Natural killer cell (primary cell): ENCODE results near the gene ARSG. TPM values are rescaled to one million over a fixed set of nuclear protein-coding genes. Genes with fewer than 3 reads are reported as not detected.
A peak's percentile ranks its signal among the peaks of the same experiment; 100 is the strongest.
"Not testable (repeated sequence)": the region's sequence is repeated elsewhere in the genome, so short reads cannot be mapped to it uniquely, and the experiment has no call there.

Source experiments
- ATAC-seq, 3 donors: fragments of 150-1000 bp in 2 of 3; fragments of 200-7000 bp in 1 of 3; cut with Tn5 transposase; 1 replicate in 1 of 3; 2 replicates in 2 of 3; pipeline ENCODE4 v1.10.0; 2021; ENCODE audit warnings: mild to moderate bottlenecking in 2 of 3, moderate library complexity in 2 of 3
- DNase-seq, 2 donors: peaks; one replicate each; pipeline versions ENCODE4 v3.0.0 to v3.0.0-alpha.2; 2013 to 2021; ENCODE audit warnings: mixed read lengths in 1 of 2
- H3K27ac ChIP-seq: one replicate; pipeline ENCODE4 v1.5.1; 2013; ENCODE audit warnings: mild to moderate bottlenecking, low read length
- H3K27me3 ChIP-seq: one replicate; pipeline ENCODE4 v1.6.1; 2013; ENCODE audit warnings: low read length; ENCODE audit not compliant: control insufficient read depth, insufficient read depth
- H3K36me3 ChIP-seq: one replicate; pipeline ENCODE4 v1.6.1; 2013; ENCODE audit warnings: low read length; ENCODE audit not compliant: control insufficient read depth, insufficient read depth
- H3K4me1 ChIP-seq: one replicate; pipeline ENCODE4 v1.6.1; 2013; ENCODE audit warnings: low read length; ENCODE audit not compliant: control insufficient read depth, insufficient read depth
- H3K4me3 ChIP-seq: one replicate; pipeline ENCODE4 v1.5.1; 2013; ENCODE audit warnings: low read length
- H3K9me3 ChIP-seq: one replicate; pipeline ENCODE4 v1.6.1; 2013; ENCODE audit warnings: low read length; ENCODE audit not compliant: control insufficient read depth, insufficient read depth
- H3K27ac Mint-ChIP-seq, 2 donors: one replicate each; pipeline ENCODE4 v1.8.0; 2022; ENCODE audit warnings: mild to moderate bottlenecking in 2 of 2, mixed read lengths in 2 of 2, moderate library complexity in 1 of 2
- H3K27me3 Mint-ChIP-seq, 2 donors: one replicate each; pipeline ENCODE4 v1.8.0; 2022; ENCODE audit warnings: low read depth in 2 of 2, mixed read lengths in 2 of 2
- H3K36me3 Mint-ChIP-seq: one replicate; pipeline ENCODE4 v1.8.0; 2022; ENCODE audit warnings: mixed read lengths
- H3K4me1 Mint-ChIP-seq, 2 donors: one replicate each; pipeline ENCODE4 v1.8.0; 2022; ENCODE audit warnings: mixed read lengths in 2 of 2
- H3K4me3 Mint-ChIP-seq: one replicate; pipeline ENCODE4 v1.8.0; 2022; ENCODE audit warnings: mild to moderate bottlenecking, moderate library complexity, mixed read lengths
- H3K9me3 Mint-ChIP-seq, 2 donors: one replicate each; pipeline ENCODE4 v1.8.0; 2022; ENCODE audit warnings: mixed read lengths in 2 of 2
- WGBS: methylation state at CpG from one replicate; pipeline ENCODE4 v1.1.7; 2013; ENCODE audit warnings: missing lambda C conversion rate; ENCODE audit not compliant: insufficient coverage; 5-methylcytosine and 5-hydroxymethylcytosine counted together
- intact Hi-C: fragments of 100-400 bp; cut with micrococcal nuclease; formaldehyde crosslinking; loops from one replicate; pipeline ENCODE4 v1.14.2; 2022
- total RNA-seq, 4 donors: library from RNA; stranded (reverse); fragments of 120-200 nt in 1 of 4; gene quantifications; one replicate each; pipeline versions ENCODE4 v1.2.3 to v1.2.4, GENCODE V29; 2013 to 2022
- TF ChIP-seq, protein P1 (sequence below): fragments of 200-600 bp; IDR thresholded peaks from one replicate; pipeline ENCODE4 v1.8.0; 2022; ENCODE audit warnings: antibody characterized with exemption

ARSG gene
- total RNA-seq, 3 donors from 2014 or later (not counting 1 experiment from before 2014, with no cell fraction given) = 34.8 to 52.3 (median 39.3) TPM

- Mint-ChIP-seq H3K4me3 (peak overlapping the region; percentile 49), H3K27me3 (no peaks in the 10 kb centered on the region), H3K36me3 (no peaks in the 10 kb centered on the region), H3K27ac (peak overlapping the region in 1 of 2 donors; percentile 55), H3K4me1 (peaks cover 77% of the 10 kb centered on the region in 2 donors), H3K9me3 (no peaks in the 10 kb centered on the region)
- Histone ChIP-seq H3K36me3 (no peaks in the 10 kb centered on the region), H3K9me3 (no peaks in the 10 kb centered on the region), H3K27me3 (no peaks in the 10 kb centered on the region), H3K4me1 (peaks cover 85% of the 10 kb centered on the region), H3K27ac (no peak overlapping the region), H3K4me3 (no peak overlapping the region)
- ATAC-seq (no peak), DNase-seq (peak in 1 of 2 donors; percentile 67)
- 41% methylated on average over 2 of the region's 4 CpGs for WGBS
- intact Hi-C loops = no loop called here
- TF ChIP-seq, protein P1, sequence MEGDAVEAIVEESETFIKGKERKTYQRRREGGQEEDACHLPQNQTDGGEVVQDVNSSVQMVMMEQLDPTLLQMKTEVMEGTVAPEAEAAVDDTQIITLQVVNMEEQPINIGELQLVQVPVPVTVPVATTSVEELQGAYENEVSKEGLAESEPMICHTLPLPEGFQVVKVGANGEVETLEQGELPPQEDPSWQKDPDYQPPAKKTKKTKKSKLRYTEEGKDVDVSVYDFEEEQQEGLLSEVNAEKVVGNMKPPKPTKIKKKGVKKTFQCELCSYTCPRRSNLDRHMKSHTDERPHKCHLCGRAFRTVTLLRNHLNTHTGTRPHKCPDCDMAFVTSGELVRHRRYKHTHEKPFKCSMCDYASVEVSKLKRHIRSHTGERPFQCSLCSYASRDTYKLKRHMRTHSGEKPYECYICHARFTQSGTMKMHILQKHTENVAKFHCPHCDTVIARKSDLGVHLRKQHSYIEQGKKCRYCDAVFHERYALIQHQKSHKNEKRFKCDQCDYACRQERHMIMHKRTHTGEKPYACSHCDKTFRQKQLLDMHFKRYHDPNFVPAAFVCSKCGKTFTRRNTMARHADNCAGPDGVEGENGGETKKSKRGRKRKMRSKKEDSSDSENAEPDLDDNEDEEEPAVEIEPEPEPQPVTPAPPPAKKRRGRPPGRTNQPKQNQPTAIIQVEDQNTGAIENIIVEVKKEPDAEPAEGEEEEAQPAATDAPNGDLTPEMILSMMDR = no peak
Measured at GRCh38 chr17:68353111-68353521, 61.8 kb downstream of the ARSG start.

DNA sequence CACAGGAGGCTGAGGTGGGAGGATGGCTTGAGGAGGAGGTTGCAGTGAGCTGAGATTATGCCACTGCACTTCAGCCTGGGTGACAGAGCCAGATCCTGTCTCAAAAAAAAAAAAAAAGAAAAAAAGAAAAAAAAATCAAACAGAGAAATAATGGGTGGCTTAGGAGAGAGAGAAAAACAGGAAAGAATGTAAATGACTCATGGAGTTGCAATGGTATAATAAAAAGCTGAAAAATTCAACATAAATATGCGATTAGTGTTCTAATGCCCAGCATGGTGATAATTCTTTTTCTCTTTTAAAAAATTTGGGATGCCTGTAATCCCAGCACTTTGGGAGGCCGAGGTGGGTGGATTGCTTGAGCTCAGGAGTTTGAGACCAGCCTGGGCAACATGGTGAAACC is 63.0 kb downstream of the ARSG start:
- H3K9me3 Mint-ChIP-seq, H3K36me3 Mint-ChIP-seq, H3K4me3 ChIP-seq, intact Hi-C loops, H3K9me3 ChIP-seq, H3K27me3 ChIP-seq, DNase-seq, H3K27ac ChIP-seq, H3K36me3 ChIP-seq, ATAC-seq, H3K27me3 Mint-ChIP-seq: not testable (repeated sequence)
- peaks cover 73% of the 10 kb centered on the region in 2 donors for H3K4me1 Mint-ChIP-seq
- peak overlapping the region in 1 of 2 donors; percentile 93 for H3K27ac Mint-ChIP-seq
- peak overlapping the region; percentile 41 for H3K4me3 Mint-ChIP-seq
- H3K4me1 ChIP-seq = peaks cover 76% of the 10 kb centered on the region
- WGBS = 91% methylated on average over 2 of the region's 2 CpGs

DNA sequence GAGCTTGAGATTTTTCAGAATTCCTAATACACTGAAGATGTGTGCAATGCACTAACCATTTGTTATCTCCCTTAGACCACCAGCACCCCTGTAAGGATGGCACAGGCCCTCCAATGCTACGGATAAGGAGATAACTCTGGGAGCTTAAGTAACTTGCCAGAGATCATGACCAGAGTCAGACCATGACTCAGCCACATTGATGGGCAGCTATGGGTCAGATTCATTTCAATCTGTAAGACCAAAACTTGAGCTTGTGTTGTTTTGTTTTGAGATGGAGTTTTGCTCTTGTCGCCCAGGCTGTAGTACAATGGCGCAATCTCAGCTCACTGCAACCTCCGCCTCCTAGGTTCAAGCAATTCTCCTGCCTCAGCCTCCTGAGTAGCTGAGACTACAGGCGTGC is 63.8 kb downstream of the ARSG start:
- H3K4me3 ChIP-seq, H3K9me3 Mint-ChIP-seq, H3K27me3 Mint-ChIP-seq, DNase-seq, H3K9me3 ChIP-seq, H3K27ac ChIP-seq, H3K36me3 Mint-ChIP-seq, H3K27me3 ChIP-seq, H3K36me3 ChIP-seq, ATAC-seq: not testable (repeated sequence)
- H3K4me1 ChIP-seq = peaks cover 70% of the 10 kb centered on the region
- intact Hi-C loops = loop anchor here (5.0 kb wide), 2 partner anchors 43 to 82 kb away; no protein-coding TSS in a partner anchor
- WGBS = 94% methylated on average over 5 of the region's 5 CpGs
- peak overlapping the region; percentile 41 for H3K4me3 Mint-ChIP-seq
- H3K27ac Mint-ChIP-seq = peak overlapping the region; percentile 47 to 93
- peaks cover 69 to 70% of the 10 kb centered on the region in 2 donors for H3K4me1 Mint-ChIP-seq

- Mint-ChIP-seq H3K27ac (peak overlapping the region; percentile 86 to 93), H3K27me3 (no peaks in the 10 kb centered on the region), H3K36me3 (no peaks in the 10 kb centered on the region), H3K9me3 (no peaks in the 10 kb centered on the region), H3K4me1 (peaks cover 65 to 68% of the 10 kb centered on the region in 2 donors), H3K4me3 (peak overlapping the region; percentile 84)
- Histone ChIP-seq H3K27ac (peak overlapping the region; percentile 67), H3K36me3 (no peaks in the 10 kb centered on the region), H3K9me3 (no peaks in the 10 kb centered on the region), H3K4me3 (peak overlapping the region; percentile 5), H3K27me3 (no peaks in the 10 kb centered on the region), H3K4me1 (peaks cover 68% of the 10 kb centered on the region)
- DNase-seq (peak; percentile 53 to 89), ATAC-seq (peak; percentile 91 to 96 (median 93))
- intact Hi-C loops = loop anchor here (1.0 to 5.0 kb wide), 7 partner anchors 10 to 176 kb away; no protein-coding TSS in a partner anchor
- TF ChIP-seq, protein P1 = no peak
- 1% methylated on average over 8 of the region's 8 CpGs for WGBS
Measured at GRCh38 chr17:68356520-68356919, 65.2 kb downstream of the ARSG start.
